Activated CD4-positive, alpha-beta memory T cell treated with anti-CD3 and anti-CD28 coated beads, Interleukin-2, amount 10 ng/mL, durations not matched to agents 7 days and 5 days (primary cell): ENCODE measurements around the gene PLCB3. TPM values are rescaled to one million over a fixed set of nuclear protein-coding genes. Genes with fewer than 3 reads are reported as not detected.

Experiments
- CTCF ChIA-PET: fragments of 350-600 bp; sonication (Branson Sonifier 250); formaldehyde crosslinking; loops from one replicate; lab custom pipeline; 2021; ENCODE audit warnings: antibody characterized with exemption, inconsistent platforms; lab: Charles Lee
- POLR2A ChIA-PET: fragments of 350-600 bp; sonication (Branson Sonifier 250); formaldehyde crosslinking; loops from one replicate; lab custom pipeline; 2021; ENCODE audit warnings: antibody characterized with exemption; lab: Charles Lee
- DNase-seq: peaks from one replicate; pipeline ENCODE4 v3.0.0-alpha.2; 2020
- H3K27ac Mint-ChIP-seq: one replicate; pipeline ENCODE4 v1.8.0; 2021; ENCODE audit warnings: mild to moderate bottlenecking, mixed read lengths
- H3K27me3 Mint-ChIP-seq: one replicate; pipeline ENCODE4 v1.8.0; 2021; ENCODE audit warnings: mixed read lengths
- H3K36me3 Mint-ChIP-seq: one replicate; pipeline ENCODE4 v1.8.0; 2021; ENCODE audit warnings: low read depth, mixed read lengths
- H3K4me1 Mint-ChIP-seq: one replicate; pipeline ENCODE4 v1.8.0; 2021; ENCODE audit warnings: mixed read lengths
- H3K4me3 Mint-ChIP-seq: one replicate; pipeline ENCODE4 v1.8.0; 2021; ENCODE audit warnings: mild to moderate bottlenecking, mixed read lengths
- H3K9me3 Mint-ChIP-seq: one replicate; pipeline ENCODE4 v1.8.0; 2021; ENCODE audit warnings: mixed read lengths
- total RNA-seq, 2 experiments: library from RNA; stranded (reverse); gene quantifications; one replicate each; pipeline ENCODE4 v1.2.3, GENCODE V29; 2021

The PLCB3 gene
- total RNA-seq, 2 experiments from 2014 or later, result 12.5 to 14.0 TPM

DNA sequence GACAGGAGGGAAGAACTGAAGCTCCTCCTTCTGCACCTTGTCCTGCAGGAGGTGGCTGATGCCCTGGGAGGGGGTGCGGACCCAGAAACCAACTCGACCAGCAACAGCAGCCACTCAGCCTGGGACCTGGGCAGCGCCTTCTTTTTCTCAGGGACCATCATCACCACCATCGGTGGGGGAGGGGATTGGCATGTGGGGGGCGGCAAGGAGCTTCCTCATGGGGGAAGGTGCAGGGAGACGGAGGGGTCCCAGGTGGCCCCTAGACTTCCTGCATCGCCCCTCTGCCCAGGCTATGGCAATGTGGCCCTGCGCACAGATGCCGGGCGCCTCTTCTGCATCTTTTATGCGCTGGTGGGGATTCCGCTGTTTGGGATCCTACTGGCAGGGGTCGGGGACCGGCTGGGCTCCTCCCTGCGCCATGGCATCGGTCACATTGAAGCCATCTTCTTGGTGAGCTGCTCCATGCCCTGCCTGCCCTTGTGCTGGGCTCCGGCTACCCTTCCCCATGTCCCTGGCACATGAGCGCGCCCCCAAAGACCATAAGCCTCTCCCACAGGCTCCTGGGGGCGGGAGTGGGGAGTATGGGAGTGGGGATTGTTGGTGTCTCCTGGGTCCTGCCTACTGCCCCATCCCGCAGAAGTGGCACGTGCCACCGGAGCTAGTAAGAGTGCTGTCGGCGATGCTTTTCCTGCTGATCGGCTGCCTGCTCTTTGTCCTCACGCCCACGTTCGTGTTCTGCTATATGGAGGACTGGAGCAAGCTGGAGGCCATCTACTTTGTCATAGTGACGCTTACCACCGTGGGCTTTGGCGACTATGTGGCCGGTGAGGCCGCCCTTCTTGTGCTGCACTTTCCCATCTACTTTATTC lies 45.7 kb downstream of the PLCB3 start:
- Mint-ChIP-seq H3K27ac (no peak overlapping the region), H3K4me1 (peaks cover 27% of the 10 kb centered on the region), H3K9me3 (no peaks in the 10 kb centered on the region), H3K36me3 (no peaks in the 10 kb centered on the region), H3K27me3 (peaks cover 82% of the 10 kb centered on the region), H3K4me3 (no peak overlapping the region)
- ChIA-PET POLR2A (interaction anchor here (1.7 kb wide), 1 partner anchor 106 kb away, joined by 4 read pairs; no protein-coding TSS in a partner anchor), CTCF (interaction anchor here (1.7 kb wide), 1 partner anchor 297 kb away, joined by 3 read pairs; no protein-coding TSS in a partner anchor)
- DNase-seq, result no peak

GRCh38 chr11:64297699-64298358 lies 46.5 kb downstream of the PLCB3 start:
- Mint-ChIP-seq H3K9me3 (no peaks in the 10 kb centered on the region), H3K4me3 (no peak overlapping the region), H3K4me1 (peaks cover 24% of the 10 kb centered on the region), H3K27ac (no peak overlapping the region), H3K36me3 (no peaks in the 10 kb centered on the region), H3K27me3 (peaks cover 78% of the 10 kb centered on the region)
- ChIA-PET CTCF (interaction anchor here (1.2 to 1.7 kb wide), 3 partner anchors 93 to 297 kb away, joined by 3 to 4 read pairs (median 3); no protein-coding TSS in a partner anchor), POLR2A (no interaction called here)
- DNase-seq, result no peak

DNA sequence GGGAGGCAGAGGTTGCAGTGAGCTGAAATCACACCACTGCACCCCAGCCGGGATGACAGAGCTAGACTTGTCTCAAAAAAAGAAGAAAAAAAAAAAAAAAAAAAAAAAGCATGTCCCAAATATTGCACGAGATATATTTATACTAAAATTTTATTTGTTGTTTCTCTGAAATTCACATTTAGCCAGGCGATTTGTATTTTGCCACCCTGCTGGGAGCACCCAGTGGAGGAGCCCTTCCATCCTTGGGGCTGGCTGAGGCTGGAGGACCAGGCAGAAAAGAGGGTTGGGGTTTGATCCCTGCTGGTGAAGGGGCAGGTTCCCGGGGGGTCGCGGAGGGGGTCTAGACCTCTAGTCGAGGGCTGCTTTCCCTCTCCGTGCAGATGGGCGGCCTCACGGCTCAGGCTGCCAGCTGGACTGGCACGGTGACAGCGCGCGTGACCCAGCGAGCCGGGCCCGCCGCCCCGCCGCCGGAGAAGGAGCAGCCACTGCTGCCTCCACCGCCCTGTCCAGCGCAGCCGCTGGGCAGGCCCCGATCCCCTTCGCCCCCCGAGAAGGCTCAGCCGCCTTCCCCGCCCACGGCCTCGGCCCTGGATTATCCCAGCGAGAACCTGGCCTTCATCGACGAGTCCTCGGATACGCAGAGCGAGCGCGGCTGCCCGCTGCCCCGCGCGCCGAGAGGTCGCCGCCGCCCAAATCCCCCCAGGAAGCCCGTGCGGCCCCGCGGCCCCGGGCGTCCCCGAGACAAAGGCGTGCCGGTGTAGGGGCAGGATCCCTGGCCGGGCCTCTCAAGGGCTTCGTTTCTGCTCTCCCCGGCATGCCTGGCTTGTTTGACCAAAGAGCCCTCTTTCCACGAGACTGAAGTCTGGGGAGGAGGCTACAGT lies 47.9 kb downstream of the PLCB3 start:
- H3K4me3 Mint-ChIP-seq, result no peak overlapping the region
- peaks cover 65% of the 10 kb centered on the region for H3K27me3 Mint-ChIP-seq
- H3K27ac Mint-ChIP-seq, result no peak overlapping the region
- ChIA-PET POLR2A (no interaction called here), CTCF (interaction anchor here (1.0 to 1.7 kb wide), 5 partner anchors 15 to 299 kb away, joined by 3 to 5 read pairs (median 3); partner anchors contain the start of gene BAD)
- H3K9me3 Mint-ChIP-seq, result no peaks in the 10 kb centered on the region
- no peaks in the 10 kb centered on the region for H3K36me3 Mint-ChIP-seq
- no peak for DNase-seq
- peaks cover 32% of the 10 kb centered on the region for H3K4me1 Mint-ChIP-seq

- H3K4me3 Mint-ChIP-seq, result peak within 1 kb of the TSS; percentile 47
- ChIA-PET POLR2A (interaction anchor here (0.8 to 5.4 kb wide), 12 partner anchors 8 to 300 kb away, joined by 3 to 77 read pairs (median 4); partner anchors contain the start of genes BAD, FERMT3, GPR137 and PRDX5), CTCF (interaction anchor here (1.0 to 6.3 kb wide), 22 partner anchors 8 to 299 kb away, joined by 3 to 154 read pairs (median 8); partner anchors contain the start of genes BAD, FERMT3, FKBP2 and GPR137)
- H3K36me3 Mint-ChIP-seq, result no peaks in the 10 kb centered on the region
- peaks cover 34% of the 10 kb centered on the region for H3K4me1 Mint-ChIP-seq
- H3K27me3 Mint-ChIP-seq, result peaks cover 60% of the 10 kb centered on the region
- no peak for DNase-seq
- H3K27ac Mint-ChIP-seq, result no peak within 1 kb of the TSS
- H3K9me3 Mint-ChIP-seq, result no peaks in the 10 kb centered on the region
Observed at GRCh38 chr11:64299847-64300648, 48.7 kb downstream of the PLCB3 start, which contains the start of gene CATSPERZ. CATSPERZ (plus strand) TSS chr11:64300358; CDS start chr11:64300411, 53 bp downstream.

GRCh38 chr11:64303109-64304031 lies 52.0 kb downstream of the PLCB3 start:
- ChIA-PET POLR2A (interaction anchor here (0.8 to 5.4 kb wide), 16 partner anchors 11 to 160 kb away, joined by 3 to 77 read pairs (median 4); partner anchors contain the start of genes BAD, DNAJC4, FERMT3 and GPR137), CTCF (interaction anchor here (0.7 to 6.3 kb wide), 25 partner anchors 11 to 485 kb away, joined by 3 to 154 read pairs (median 6); partner anchors contain the start of genes BAD, DNAJC4, FERMT3 and FKBP2)
- peaks cover 46% of the 10 kb centered on the region for H3K4me1 Mint-ChIP-seq
- peak overlapping the region; percentile 87 for H3K4me3 Mint-ChIP-seq
- DNase-seq, result no peak
- peaks cover 11% of the 10 kb centered on the region for H3K36me3 Mint-ChIP-seq
- H3K27ac Mint-ChIP-seq, result peak overlapping the region; percentile 97
- no peaks in the 10 kb centered on the region for H3K9me3 Mint-ChIP-seq
- peaks cover 26% of the 10 kb centered on the region for H3K27me3 Mint-ChIP-seq

- Mint-ChIP-seq H3K36me3 (peaks cover 11% of the 10 kb centered on the region), H3K4me1 (peaks cover 46% of the 10 kb centered on the region), H3K9me3 (no peaks in the 10 kb centered on the region), H3K27me3 (peaks cover 20% of the 10 kb centered on the region), H3K4me3 (peak overlapping the region; percentile 87), H3K27ac (peak overlapping the region; percentile 97)
- no peak for DNase-seq
- ChIA-PET CTCF (interaction anchor here (0.9 to 6.3 kb wide), 25 partner anchors 11 to 122 kb away, joined by 3 to 154 read pairs (median 6); partner anchors contain the start of genes BAD, DNAJC4, FERMT3 and FKBP2), POLR2A (interaction anchor here (1.0 to 5.4 kb wide), 15 partner anchors 11 to 161 kb away, joined by 3 to 77 read pairs (median 4); partner anchors contain the start of genes BAD, DNAJC4, FERMT3 and GPR137)
Observed at GRCh38 chr11:64304032-64304315, 52.6 kb downstream of the PLCB3 start.

- DNase-seq, result peak; percentile 95
- CTCF ChIA-PET, result interaction anchor here (0.6 to 6.3 kb wide), 33 partner anchors 10 to 303 kb away, joined by 3 to 154 read pairs (median 5); partner anchors contain the start of genes BAD, DNAJC4, FERMT3 and FKBP2
- H3K27ac Mint-ChIP-seq, result peak overlapping the region; percentile 97
- POLR2A ChIA-PET, result interaction anchor here (0.8 to 5.4 kb wide), 21 partner anchors 10 to 474 kb away, joined by 3 to 77 read pairs (median 4); partner anchors contain the start of genes BAD, CCDC88B, DNAJC4 and FERMT3
- peak overlapping the region; percentile 87 for H3K4me3 Mint-ChIP-seq
- peaks cover 48% of the 10 kb centered on the region for H3K4me1 Mint-ChIP-seq
- H3K27me3 Mint-ChIP-seq, result peaks cover 18% of the 10 kb centered on the region
- H3K9me3 Mint-ChIP-seq, result no peaks in the 10 kb centered on the region
- peaks cover 14% of the 10 kb centered on the region for H3K36me3 Mint-ChIP-seq
Observed at GRCh38 chr11:64304316-64305072, 53.2 kb downstream of the PLCB3 start.

- Mint-ChIP-seq H3K27me3 (peaks cover 13% of the 10 kb centered on the region), H3K9me3 (no peaks in the 10 kb centered on the region), H3K27ac (peak within 1 kb of the TSS; percentile 97), H3K4me3 (peak within 1 kb of the TSS; percentile 99), H3K4me1 (peaks cover 45% of the 10 kb centered on the region), H3K36me3 (peaks cover 14% of the 10 kb centered on the region)
- ChIA-PET POLR2A (interaction anchor here (0.8 to 5.4 kb wide), 17 partner anchors 10 to 473 kb away, joined by 3 to 77 read pairs (median 8); partner anchors contain the start of genes BAD, CCDC88B, DNAJC4 and FERMT3), CTCF (interaction anchor here (0.6 to 6.3 kb wide), 26 partner anchors 9 to 303 kb away, joined by 3 to 154 read pairs (median 6); partner anchors contain the start of genes BAD, DNAJC4, FERMT3 and FKBP2)
- DNase-seq, result peak; percentile 100
Observed at GRCh38 chr11:64305075-64305690, 53.9 kb downstream of the PLCB3 start, which contains the start of gene ESRRA. ESRRA (plus strand) TSS chr11:64305524; CDS start chr11:64307180, 1,656 bp downstream.
